HepG2 (cell line): ENCODE data around the gene TGM2. TPM values are rescaled to one million over a fixed set of nuclear protein-coding genes. Genes with fewer than 3 reads are reported as not detected.

Source experiments
- ATAC-seq: fragments of 200-7000 bp; cut with Tn5 transposase; 3 replicates; pipeline ENCODE4 v1.9.1; 2020; ENCODE audit warnings: mild to moderate bottlenecking, moderate library complexity
- BruUV-seq: library from RNA; stranded (reverse); fragments of 400-500 nt; replicated peaks from 2 replicates; lab custom pipeline; 2021; lab: Mats Ljungman, UMichigan
- CTCF ChIA-PET: fragments of 300-600 bp; formaldehyde crosslinking; extraction: SDS; loops from one replicate; lab custom pipeline; 2021; ENCODE audit warnings: low total read pairs, inconsistent platforms, low intra/inter-chr PET ratio; lab: Yijun Ruan, JAX
- POLR2A ChIA-PET: fragments of 350-600 bp; sonication (Branson Sonifier 250); formaldehyde crosslinking; loops from one replicate; lab custom pipeline; 2020; ENCODE audit warnings: antibody characterized with exemption, inconsistent platforms; lab: Yijun Ruan, JAX
- DNase-seq: peaks from one replicate; pipeline ENCODE4 v3.0.0-alpha.2; 2015; ENCODE audit warnings: low spot score
- FAIRE-seq: peaks from 3 replicates; lab custom pipeline; 2011; peaks lifted over from hg19 to GRCh38; lab: Jason Lieb, UNC
- H2AFZ ChIP-seq: one replicate; pipeline ENCODE4 v1.6.1; 2011; ENCODE audit warnings: low read length, inconsistent platforms
- H3K27ac ChIP-seq: fragments of 300-600 bp; 3 replicates; pipeline ENCODE4 v1.8.0; 2011; ENCODE audit warnings: mixed run types, mild to moderate bottlenecking, mixed read lengths, low read length, inconsistent platforms; ENCODE audit not compliant: insufficient read depth; ENCODE audit errors: extremely low read length
- H3K27me3 ChIP-seq, 2 experiments: fragments of 200-600 bp in 1 of 2; 2 replicates in 1 of 2; 3 replicates in 1 of 2; pipeline versions ENCODE4 v1.6.0 to v1.8.0; 2011; ENCODE audit warnings: low read length in 2 of 2, mild to moderate bottlenecking in 2 of 2, moderate library complexity in 2 of 2, inconsistent platforms in 1 of 2; ENCODE audit not compliant: insufficient read depth in 2 of 2, control insufficient read depth in 1 of 2
- H3K36me3 ChIP-seq, 2 experiments: fragments of 200-600 bp in 1 of 2; replicated peaks in 1 of 2; 2 replicates in 1 of 2; 3 replicates in 1 of 2; pipeline versions ENCODE4 v1.5.1 to v1.8.0; 2011; ENCODE audit warnings: low read length in 2 of 2, inconsistent platforms in 1 of 2; ENCODE audit not compliant: insufficient read depth in 2 of 2, control insufficient read depth in 1 of 2
- H3K4me1 ChIP-seq: 2 replicates; pipeline ENCODE4 v1.5.1; 2012; ENCODE audit warnings: low read length, inconsistent platforms; ENCODE audit not compliant: insufficient read depth
- H3K4me2 ChIP-seq: 2 replicates; pipeline ENCODE4 v1.6.0; 2011; ENCODE audit warnings: low read depth, low read length, inconsistent platforms
- H3K4me3 ChIP-seq, 3 experiments: fragments of 200-600 bp in 1 of 3; sonication (generic), shearing (Covaris generic) in 1 of 3; replicated peaks in 1 of 3; 2 replicates each; pipeline ENCODE4 v1.5.1; 2011 to 2016; ENCODE audit warnings: low read length in 3 of 3, inconsistent platforms in 2 of 3, low read depth in 2 of 3, mild to moderate bottlenecking in 2 of 3, control low read depth in 1 of 3, mixed read lengths in 1 of 3; ENCODE audit not compliant: insufficient read depth in 1 of 3
- H3K79me2 ChIP-seq: one replicate; pipeline ENCODE4 v1.6.1; 2011; ENCODE audit warnings: low read length, inconsistent platforms; ENCODE audit not compliant: insufficient read depth
- H3K9ac ChIP-seq: 2 replicates; pipeline ENCODE4 v1.6.0; 2011; ENCODE audit warnings: mild to moderate bottlenecking, low read depth, low read length, inconsistent platforms; ENCODE audit not compliant: insufficient read depth
- H3K9me3 ChIP-seq: 2 replicates; pipeline ENCODE4 v1.5.1; 2012; ENCODE audit warnings: mild to moderate bottlenecking, low read length
- H4K20me1 ChIP-seq: 2 replicates; pipeline ENCODE4 v1.6.0; 2011; ENCODE audit warnings: inconsistent platforms, mild to moderate bottlenecking, low read length, moderate library complexity; ENCODE audit not compliant: insufficient read depth
- HNRNPK ChIP-seq: fragments of 200-400 bp; formaldehyde crosslinking; IDR thresholded peaks from 2 replicates; pipeline ENCODE4 v1.6.1; 2018; ENCODE audit warnings: low read length, low read depth, moderate library complexity, mild to moderate bottlenecking; ENCODE audit not compliant: poor library complexity, severe bottlenecking
- KDM2A ChIP-seq: sonication (generic); formaldehyde crosslinking; IDR thresholded peaks from 2 replicates; pipeline ENCODE4 v1.4.0; 2020; ENCODE audit warnings: low read depth, missing genetic modification reagents, borderline replicate concordance
- NFKB2 ChIP-seq: sonication (generic); formaldehyde crosslinking; IDR thresholded peaks from 2 replicates; pipeline ENCODE4 v1.4.0; 2020; ENCODE audit warnings: missing genetic modification reagents, borderline replicate concordance
- SAP130 ChIP-seq: IDR thresholded peaks from 2 replicates; pipeline ENCODE4 v1.6.1; 2016; ENCODE audit warnings: low read depth
- ZNF232 ChIP-seq: sonication (generic); formaldehyde crosslinking; IDR thresholded peaks from 2 replicates; pipeline ENCODE4 v1.4.0; 2020; ENCODE audit warnings: missing genetic modification reagents, borderline replicate concordance
- ZNF235 ChIP-seq: sonication (generic); formaldehyde crosslinking; IDR thresholded peaks from 2 replicates; pipeline ENCODE4 v1.8.1; 2023; ENCODE audit warnings: mild to moderate bottlenecking, missing genetic modification reagents, borderline replicate concordance
- ZNF615 ChIP-seq: sonication (generic); formaldehyde crosslinking; IDR thresholded peaks from 2 replicates; pipeline ENCODE4 v1.5.0; 2020; ENCODE audit warnings: mild to moderate bottlenecking, missing genetic modification reagents, borderline replicate concordance
- ZNF83 ChIP-seq: sonication (generic); formaldehyde crosslinking; IDR thresholded peaks from 2 replicates; pipeline ENCODE4 v1.4.0; 2020; ENCODE audit warnings: missing genetic modification reagents, mild to moderate bottlenecking, borderline replicate concordance
- WGBS: methylation state at CpG from one replicate; pipeline ENCODE4 v1.1.6; 2017; ENCODE audit warnings: low lambda C conversion rate; 5-methylcytosine and 5-hydroxymethylcytosine counted together
- in situ Hi-C: cut with HindIII; loops from 2 replicates; pipeline ENCODE4 v1.10.0; 2017; ENCODE audit warnings: low pct_unique_long_range_greater_than_20kb; ENCODE audit not compliant: extremely low pct_ligation_motif_present
- intact Hi-C: fragments of 100-400 bp; cut with micrococcal nuclease; formaldehyde crosslinking; loops from one replicate; pipeline ENCODE4 v1.10.0; 2022; ENCODE audit not compliant: unreplicated experiment
- polyA plus RNA-seq, 8 experiments: library from polyadenylated mRNA; depleted of rRNA in 3 of 8; stranded (reverse) in 7 of 8; unstranded in 1 of 8; fragments of >200 nt; fragmentation: Illumina TruSeq in 4 of 8; extraction: Trizol in 4 of 8; gene quantifications; 2 replicates each; pipeline versions ENCODE4 v1.2.1 to v1.2.3, GENCODE V29; 2011 to 2016; ENCODE audit warnings: low read depth in 4 of 8, missing spikeins in 1 of 8, mixed read lengths in 1 of 8; ENCODE audit not compliant: insufficient read depth in 1 of 8
- total RNA-seq, 5 experiments: library from RNA; depleted of rRNA; stranded (reverse); fragments of >200 nt; fragmentation: Illumina TruSeq; extraction: Trizol; gene quantifications; 2 replicates each; pipeline ENCODE4 v1.2.3, GENCODE V29; 2016; ENCODE audit warnings: low read depth in 1 of 5
- TF ChIP-seq, protein P1 (sequence below): sonication (generic); formaldehyde crosslinking; IDR thresholded peaks from 2 replicates; pipeline ENCODE4 v1.4.0; 2020; ENCODE audit warnings: mild to moderate bottlenecking, missing genetic modification reagents, borderline replicate concordance
- TF ChIP-seq, protein P2 (sequence below): sonication (generic); formaldehyde crosslinking; IDR thresholded peaks from 2 replicates; pipeline ENCODE4 v1.5.0; 2020; ENCODE audit warnings: missing genetic modification reagents
- TF ChIP-seq, protein P3 (sequence below): sonication (generic); formaldehyde crosslinking; IDR thresholded peaks from 2 replicates; pipeline ENCODE4 v1.4.0; 2020; ENCODE audit warnings: mild to moderate bottlenecking, missing genetic modification reagents
- TF ChIP-seq, protein P4 (sequence below): sonication (generic); IDR thresholded peaks from 2 replicates; pipeline ENCODE4 v1.6.1; 2016; ENCODE audit warnings: low read depth, borderline replicate concordance

Gene TGM2
- total and polyA plus RNA-seq, 2 of the 13 experiments (the other 11 are each of a cell fraction or from before 2014, with no cell fraction given) = 4.2 to 46.4 TPM

DNA sequence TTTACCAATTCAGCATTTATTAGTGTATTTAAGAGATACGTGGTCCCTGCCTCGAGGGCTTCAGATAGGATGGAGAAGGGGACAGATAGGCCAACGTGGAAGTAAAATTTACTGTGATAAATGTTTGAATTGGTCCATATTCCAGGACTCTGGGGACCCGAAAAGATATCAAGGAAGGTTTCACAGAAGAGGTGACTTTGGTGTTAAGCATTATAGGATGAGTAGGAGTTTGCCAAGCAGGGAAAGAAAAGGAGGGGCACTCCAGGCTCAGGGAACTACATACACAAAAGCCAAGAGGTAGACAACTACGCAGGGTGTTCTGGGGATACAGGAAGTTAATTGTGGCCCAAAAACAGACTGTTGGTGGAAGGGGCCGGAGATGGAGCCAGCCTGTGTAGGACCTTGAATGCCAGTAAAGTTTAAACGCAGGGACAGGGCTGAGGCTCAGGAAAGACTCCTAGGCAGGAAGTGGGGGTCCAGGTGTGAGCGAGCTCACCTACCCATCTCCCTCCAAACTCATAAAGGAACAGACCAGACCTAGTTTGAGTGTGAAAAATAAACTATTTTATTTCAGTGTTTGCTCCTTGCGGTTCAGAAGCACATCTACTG lies 37.0 kb downstream of the TGM2 start:
- H3K4me1 ChIP-seq = peaks cover 63% of the 10 kb centered on the region
- ChIA-PET CTCF (interaction anchor here (0.5 kb wide), 1 partner anchor 868 kb away, joined by 3 read pairs; no protein-coding TSS in a partner anchor), POLR2A (interaction anchor here (0.9 to 1.8 kb wide), 2 partner anchors 16 to 53 kb away, joined by 4 to 7 read pairs; no protein-coding TSS in a partner anchor)
- in situ Hi-C loops (no loop called here), intact Hi-C loops (no loop called here)
- no peak overlapping the region for H3K4me3 ChIP-seq
- no peak overlapping the region for H3K9ac ChIP-seq
- ATAC-seq = no peak
- no peaks in the 10 kb centered on the region for H3K79me2 ChIP-seq
- no peak overlapping the region for H3K4me2 ChIP-seq
- DNase-seq = no peak
- 86% methylated on average over 9 of the region's 9 CpGs for WGBS
- no peaks in the 10 kb centered on the region for H3K27me3 ChIP-seq
- no TSS peak for BruUV-seq
- no peak for FAIRE-seq
- no peak for TF ChIP-seq HNRNPK
- no peak for TF ChIP-seq KDM2A (CRISPR knock-in tag)
- TF ChIP-seq SAP130 (CRISPR knock-in tag) = no peak
- TF ChIP-seq ZNF235 (CRISPR knock-in tag) = no peak
- TF ChIP-seq ZNF615 (CRISPR knock-in tag) = no peak
- no peak for TF ChIP-seq ZNF232 (CRISPR knock-in tag)
- TF ChIP-seq, protein P1, sequence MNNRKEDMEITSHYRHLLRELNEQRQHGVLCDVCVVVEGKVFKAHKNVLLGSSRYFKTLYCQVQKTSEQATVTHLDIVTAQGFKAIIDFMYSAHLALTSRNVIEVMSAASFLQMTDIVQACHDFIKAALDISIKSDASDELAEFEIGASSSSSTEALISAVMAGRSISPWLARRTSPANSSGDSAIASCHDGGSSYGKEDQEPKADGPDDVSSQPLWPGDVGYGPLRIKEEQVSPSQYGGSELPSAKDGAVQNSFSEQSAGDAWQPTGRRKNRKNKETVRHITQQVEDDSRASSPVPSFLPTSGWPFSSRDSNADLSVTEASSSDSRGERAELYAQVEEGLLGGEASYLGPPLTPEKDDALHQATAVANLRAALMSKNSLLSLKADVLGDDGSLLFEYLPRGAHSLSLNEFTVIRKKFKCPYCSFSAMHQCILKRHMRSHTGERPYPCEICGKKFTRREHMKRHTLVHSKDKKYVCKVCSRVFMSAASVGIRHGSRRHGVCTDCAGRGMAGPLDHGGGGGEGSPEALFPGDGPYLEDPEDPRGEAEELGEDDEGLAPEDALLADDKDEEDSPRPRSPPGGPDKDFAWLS = no peak
- TF ChIP-seq, protein P2, sequence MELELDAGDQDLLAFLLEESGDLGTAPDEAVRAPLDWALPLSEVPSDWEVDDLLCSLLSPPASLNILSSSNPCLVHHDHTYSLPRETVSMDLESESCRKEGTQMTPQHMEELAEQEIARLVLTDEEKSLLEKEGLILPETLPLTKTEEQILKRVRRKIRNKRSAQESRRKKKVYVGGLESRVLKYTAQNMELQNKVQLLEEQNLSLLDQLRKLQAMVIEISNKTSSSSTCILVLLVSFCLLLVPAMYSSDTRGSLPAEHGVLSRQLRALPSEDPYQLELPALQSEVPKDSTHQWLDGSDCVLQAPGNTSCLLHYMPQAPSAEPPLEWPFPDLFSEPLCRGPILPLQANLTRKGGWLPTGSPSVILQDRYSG = no peak
- TF ChIP-seq, protein P3, sequence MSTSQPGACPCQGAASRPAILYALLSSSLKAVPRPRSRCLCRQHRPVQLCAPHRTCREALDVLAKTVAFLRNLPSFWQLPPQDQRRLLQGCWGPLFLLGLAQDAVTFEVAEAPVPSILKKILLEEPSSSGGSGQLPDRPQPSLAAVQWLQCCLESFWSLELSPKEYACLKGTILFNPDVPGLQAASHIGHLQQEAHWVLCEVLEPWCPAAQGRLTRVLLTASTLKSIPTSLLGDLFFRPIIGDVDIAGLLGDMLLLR = no peak
- no peak for TF ChIP-seq ZNF83
- TF ChIP-seq NFKB2 = no peak
- TF ChIP-seq, protein P4, sequence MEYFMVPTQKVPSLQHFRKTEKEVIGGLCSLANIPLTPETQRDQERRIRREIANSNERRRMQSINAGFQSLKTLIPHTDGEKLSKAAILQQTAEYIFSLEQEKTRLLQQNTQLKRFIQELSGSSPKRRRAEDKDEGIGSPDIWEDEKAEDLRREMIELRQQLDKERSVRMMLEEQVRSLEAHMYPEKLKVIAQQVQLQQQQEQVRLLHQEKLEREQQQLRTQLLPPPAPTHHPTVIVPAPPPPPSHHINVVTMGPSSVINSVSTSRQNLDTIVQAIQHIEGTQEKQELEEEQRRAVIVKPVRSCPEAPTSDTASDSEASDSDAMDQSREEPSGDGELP = no peak
- H2AFZ ChIP-seq = no peak overlapping the region
- no peaks in the 10 kb centered on the region for H4K20me1 ChIP-seq
- no peaks in the 10 kb centered on the region for H3K36me3 ChIP-seq
- H3K9me3 ChIP-seq = no peaks in the 10 kb centered on the region
- no peak overlapping the region for H3K27ac ChIP-seq
